ENCODE measurements around the gene CD164L2. TPM values are rescaled to one million over a fixed set of nuclear protein-coding genes. Genes with fewer than 3 reads are reported as not detected.

Gene CD164L2
- polyA plus RNA-seq, 3 donors, result not detected

DNA sequence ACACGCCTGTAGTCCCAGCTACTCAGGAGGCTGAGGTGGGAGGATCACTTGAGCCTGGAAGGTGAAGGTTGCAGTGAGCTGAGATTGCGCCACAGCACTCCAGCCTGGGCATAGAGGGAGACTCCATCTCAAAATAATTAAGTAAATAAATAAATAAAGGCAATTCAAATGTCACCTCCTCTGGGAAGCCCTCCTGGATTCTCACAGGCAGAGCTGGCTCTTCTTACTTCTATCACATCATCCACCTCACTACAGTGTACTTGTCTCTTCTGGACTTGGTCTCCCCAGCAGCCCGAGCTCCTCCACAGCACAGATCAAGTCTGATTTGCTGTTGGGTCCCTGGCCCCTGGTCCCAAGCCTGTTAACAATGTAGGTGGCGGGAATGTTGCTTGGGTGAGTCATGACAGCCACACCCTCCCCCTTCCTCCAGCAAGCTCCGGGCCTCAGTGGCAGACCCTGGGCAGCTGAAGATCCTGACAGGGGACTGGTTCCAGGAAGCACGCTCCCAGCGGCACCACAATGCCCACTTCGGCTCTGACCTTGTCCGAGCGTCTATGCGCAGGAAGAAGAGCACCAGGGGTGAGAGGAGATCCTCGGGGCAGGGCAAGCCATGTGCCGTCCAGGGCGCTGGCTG lies 36.0 kb downstream of the CD164L2 start:
- Histone ChIP-seq H3K79me2 (ENCODE audit: insufficient read depth, low read length) (peaks cover 32% of the 10 kb centered on the region), H3K27ac (ENCODE audit: low read depth in 1 of 2, low read length in 2 of 2) (no peak overlapping the region), H3K27me3 (ENCODE audit: control insufficient read depth in 2 of 2, insufficient read depth in 2 of 2, low read length in 2 of 2) (peaks cover 0 to 2% of the 10 kb centered on the region in 2 donors), H3K4me2 (replicated peaks; ENCODE audit: extremely low read depth, low read length, poor library complexity, severe bottlenecking) (no peak overlapping the region), H3K4me1 (ENCODE audit: control insufficient read depth in 1 of 2, insufficient read depth in 2 of 2, low read length in 2 of 2) (peaks cover 29 to 44% of the 10 kb centered on the region in 2 donors), H3K4me3 (replicated peaks in 1 of 3; ENCODE audit: low read depth in 2 of 3, low read length in 3 of 3) (no peak overlapping the region), H2AFZ (ENCODE audit: insufficient read depth, low read depth, low read length, poor library complexity, severe bottlenecking) (no peak overlapping the region), H3K36me3 (replicated peaks in 1 of 2; ENCODE audit: control insufficient read depth in 1 of 2, insufficient read depth in 2 of 2, low read length in 2 of 2) (peaks cover 29 to 49% of the 10 kb centered on the region in 2 donors), H3K9ac (ENCODE audit: insufficient read depth, low read length, poor library complexity, severe bottlenecking) (no peak overlapping the region), H4K20me1 (ENCODE audit: insufficient read depth, low read length) (peaks cover 4% of the 10 kb centered on the region), H3K9me3 (replicated peaks in 1 of 2; ENCODE audit: control insufficient read depth in 1 of 2, insufficient read depth in 1 of 2, low read length in 2 of 2) (no peaks in the 10 kb centered on the region)
- no peak overlapping the region for H3K4me3 Mint-ChIP-seq
- DNase-seq, result no peak
- no peak for TF ChIP-seq CTCF (IDR thresholded peaks at IDR 0.05)
- peaks cover 0 to 2% (median 0%) of the 10 kb centered on the region in 7 donors for H3K9me3 Mint-ChIP-seq
- H3K27ac Mint-ChIP-seq, result peak overlapping the region in 1 of 7 donors; percentile 54
- peaks cover 39% of the 10 kb centered on the region for H3K4me1 Mint-ChIP-seq
- peaks cover 28 to 53% of the 10 kb centered on the region in 2 donors for H3K36me3 Mint-ChIP-seq
- H3K27me3 Mint-ChIP-seq (ENCODE audit: low read depth in 3 of 3), result peaks cover under 1 to 11% (median 2%) of the 10 kb centered on the region in 3 donors
- WGBS (ENCODE audit: insufficient coverage), result 93% methylated on average over 8 of the region's 14 CpGs
- intact Hi-C loops (cut with micrococcal nuclease), result no loop called here

DNA sequence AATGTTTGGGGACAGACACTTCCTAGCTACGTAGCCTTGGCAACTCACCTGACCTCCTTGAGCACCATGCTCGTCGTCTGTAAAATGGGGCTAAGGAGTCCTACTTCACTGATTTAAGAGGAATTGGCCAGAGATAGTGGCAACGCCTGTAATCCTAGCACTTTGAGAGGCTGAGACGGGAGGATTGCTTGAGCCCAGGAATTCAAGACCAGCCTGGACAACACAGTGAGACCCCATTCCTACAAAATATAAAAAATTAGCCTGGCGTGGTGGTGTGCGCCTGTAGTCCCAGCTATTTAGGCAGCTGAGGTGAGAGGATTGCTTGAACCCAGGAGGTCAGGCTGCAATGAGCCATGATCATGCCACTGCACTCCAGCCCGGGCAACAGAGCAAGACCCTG lies 36.8 kb downstream of the CD164L2 start:
- Mint-ChIP-seq H3K4me1 (peaks cover 45% of the 10 kb centered on the region), H3K27me3 (ENCODE audit: low read depth in 3 of 3) (peaks cover 0 to 11% (median 2%) of the 10 kb centered on the region in 3 donors), H3K4me3 (no peak overlapping the region), H3K36me3 (peaks cover 27 to 46% of the 10 kb centered on the region in 2 donors), H3K9me3 (peaks cover 0 to 2% (median 0%) of the 10 kb centered on the region in 7 donors), H3K27ac (no peak overlapping the region)
- peaks cover 37 to 51% of the 10 kb centered on the region in 2 donors for H3K4me1 ChIP-seq (ENCODE audit: control insufficient read depth in 1 of 2, insufficient read depth in 2 of 2, low read length in 2 of 2)
- peaks cover 4% of the 10 kb centered on the region for H4K20me1 ChIP-seq (ENCODE audit: insufficient read depth, low read length)
- no peak overlapping the region for H3K9ac ChIP-seq (ENCODE audit: insufficient read depth, low read length, poor library complexity, severe bottlenecking)
- no peak overlapping the region for H3K4me2 ChIP-seq (replicated peaks; ENCODE audit: extremely low read depth, low read length, poor library complexity, severe bottlenecking)
- no peak overlapping the region for H2AFZ ChIP-seq (ENCODE audit: insufficient read depth, low read depth, low read length, poor library complexity, severe bottlenecking)
- no peak overlapping the region for H3K27ac ChIP-seq (ENCODE audit: low read depth in 1 of 2, low read length in 2 of 2)
- H3K79me2 ChIP-seq (ENCODE audit: insufficient read depth, low read length), result peaks cover 35% of the 10 kb centered on the region
- no peak for DNase-seq
- H3K9me3 ChIP-seq (replicated peaks in 1 of 2; ENCODE audit: control insufficient read depth in 1 of 2, insufficient read depth in 1 of 2, low read length in 2 of 2), result no peaks in the 10 kb centered on the region
- H3K27me3 ChIP-seq (ENCODE audit: control insufficient read depth in 2 of 2, insufficient read depth in 2 of 2, low read length in 2 of 2), result peaks cover 0 to 2% of the 10 kb centered on the region in 2 donors
- no peak for TF ChIP-seq CTCF (IDR thresholded peaks at IDR 0.05)
- H3K4me3 ChIP-seq (replicated peaks in 1 of 3; ENCODE audit: low read depth in 2 of 3, low read length in 3 of 3), result no peak overlapping the region
- WGBS (ENCODE audit: insufficient coverage), result no CpG with 5 or more reads among the region's 8 CpGs
- intact Hi-C loops (cut with micrococcal nuclease), result no loop called here
- H3K36me3 ChIP-seq (replicated peaks in 1 of 2; ENCODE audit: control insufficient read depth in 1 of 2, insufficient read depth in 2 of 2, low read length in 2 of 2), result peaks cover 27 to 41% of the 10 kb centered on the region in 2 donors

Measured in CD14-positive monocyte (primary cell).